Mucosa of descending colon (tissue), 3 donors: ENCODE measurements around the gene SDE2. TPM values are rescaled to one million over a fixed set of nuclear protein-coding genes. Genes with fewer than 3 reads are reported as not detected.

Source experiments
- ATAC-seq: fragments of 200-7000 bp; cut with Tn5 transposase; one replicate; pipeline ENCODE4 v1.9.1; 2020; ENCODE audit warnings: mild to moderate bottlenecking, moderate library complexity
- DNase-seq, 3 donors: peaks; one replicate each; pipeline ENCODE4 v3.0.0-alpha.2; 2020
- H3K36me3 ChIP-seq: fragments of 200-600 bp; one replicate; pipeline ENCODE4 v1.8.0; 2021; ENCODE audit warnings: low read depth, mild to moderate bottlenecking
- H3K4me1 ChIP-seq: fragments of 200-600 bp; one replicate; pipeline ENCODE4 v1.8.0; 2021; ENCODE audit warnings: low read depth, mild to moderate bottlenecking
- H3K4me3 ChIP-seq: fragments of 200-600 bp; one replicate; pipeline ENCODE4 v1.8.0; 2021; ENCODE audit warnings: mild to moderate bottlenecking
- H3K9me3 ChIP-seq: fragments of 200-600 bp; one replicate; pipeline ENCODE4 v1.8.0; 2021; ENCODE audit warnings: mild to moderate bottlenecking
- intact Hi-C, 2 donors: fragments of 100-400 bp; cut with DNase I in 1 of 2; cut with micrococcal nuclease in 1 of 2; formaldehyde crosslinking; loops; one replicate each; pipeline versions ENCODE4 v1.11.0 to v1.11.1; 2022; cut with DNase I, micrococcal nuclease
- total RNA-seq, 3 donors: library from RNA; stranded (reverse); fragmentation: NEBNext Ultra II Directional in 2 of 3; extraction: Animal tissue kit (Norgen Biotek cat#: 25700) in 2 of 3; gene quantifications; one replicate each; pipeline versions ENCODE4 v1.2.1 to v1.2.4, GENCODE V29; 2021 to 2023
- TF ChIP-seq, protein P1 (sequence below): fragments of 200-600 bp; IDR thresholded peaks from one replicate; pipeline ENCODE4 v1.8.0; 2022; ENCODE audit warnings: antibody characterized with exemption, mild to moderate bottlenecking
- donor health status: DM: no; HTN: no; CAD: no; lungs with moderate emphysema.
- donor health status: DM: no; HTN: no; CAD: no.
- donor health status: DM: no; HTN: yes; CAD: no.

SDE2 gene
- total RNA-seq, 3 donors from 2014 or later = 14.1 to 21.0 (median 15.0) TPM

DNA sequence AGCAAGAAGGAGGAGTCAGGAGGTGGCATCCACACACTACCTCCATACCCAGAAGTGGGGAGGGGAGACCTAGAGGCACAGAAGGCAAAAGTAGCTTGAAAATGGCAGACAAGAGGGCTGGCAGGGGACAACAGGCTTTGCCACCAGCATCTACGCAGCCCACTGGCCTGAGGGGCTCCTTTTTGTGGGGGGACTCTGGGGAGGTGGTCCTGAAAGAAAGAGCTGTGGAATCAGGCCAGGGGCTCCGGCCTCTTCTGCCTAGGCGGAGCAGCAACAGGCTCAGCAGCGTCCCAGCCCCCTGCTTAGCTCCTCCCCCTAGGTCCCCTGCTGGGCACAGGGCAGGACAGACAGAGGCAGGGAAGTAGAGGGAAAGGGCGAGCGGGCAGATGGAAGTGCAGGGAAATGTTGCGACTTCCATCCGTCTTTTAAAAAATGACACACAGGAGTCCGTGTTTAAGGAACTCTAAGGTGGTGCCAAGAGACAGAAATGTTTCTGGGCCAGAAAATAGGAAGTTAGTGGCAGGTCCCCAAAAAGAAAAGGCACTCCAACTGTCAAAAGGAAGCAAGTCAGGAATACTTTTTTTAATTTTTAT, 48.1 kb downstream of the SDE2 start:
- intact Hi-C loops = no loop called here
- no peaks in the 10 kb centered on the region for H3K4me1 ChIP-seq
- ATAC-seq = no peak

DNA sequence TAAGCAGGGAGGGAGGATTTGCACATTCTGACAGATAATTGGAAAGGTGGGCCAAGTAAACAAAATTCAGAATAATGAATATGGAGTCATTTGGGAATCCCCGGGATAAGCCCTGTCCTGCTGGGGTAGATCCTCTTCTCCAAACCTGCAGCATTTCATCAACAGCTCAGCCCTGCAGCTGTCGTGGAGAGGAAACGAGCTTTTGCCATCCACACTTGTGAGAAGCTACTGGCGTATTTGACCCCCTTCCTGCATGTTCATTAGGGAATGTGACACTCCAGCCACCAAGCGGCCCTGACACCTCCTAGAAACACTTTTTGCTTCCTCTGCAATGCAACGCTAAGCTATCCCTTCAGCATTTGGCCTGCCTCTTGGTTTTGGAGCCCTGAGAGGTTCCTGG, 50.1 kb downstream of the SDE2 start:
- no peaks in the 10 kb centered on the region for H3K9me3 ChIP-seq
- intact Hi-C loops = no loop called here
- ATAC-seq (no peak), DNase-seq (no peak)
- TF ChIP-seq, protein P1, sequence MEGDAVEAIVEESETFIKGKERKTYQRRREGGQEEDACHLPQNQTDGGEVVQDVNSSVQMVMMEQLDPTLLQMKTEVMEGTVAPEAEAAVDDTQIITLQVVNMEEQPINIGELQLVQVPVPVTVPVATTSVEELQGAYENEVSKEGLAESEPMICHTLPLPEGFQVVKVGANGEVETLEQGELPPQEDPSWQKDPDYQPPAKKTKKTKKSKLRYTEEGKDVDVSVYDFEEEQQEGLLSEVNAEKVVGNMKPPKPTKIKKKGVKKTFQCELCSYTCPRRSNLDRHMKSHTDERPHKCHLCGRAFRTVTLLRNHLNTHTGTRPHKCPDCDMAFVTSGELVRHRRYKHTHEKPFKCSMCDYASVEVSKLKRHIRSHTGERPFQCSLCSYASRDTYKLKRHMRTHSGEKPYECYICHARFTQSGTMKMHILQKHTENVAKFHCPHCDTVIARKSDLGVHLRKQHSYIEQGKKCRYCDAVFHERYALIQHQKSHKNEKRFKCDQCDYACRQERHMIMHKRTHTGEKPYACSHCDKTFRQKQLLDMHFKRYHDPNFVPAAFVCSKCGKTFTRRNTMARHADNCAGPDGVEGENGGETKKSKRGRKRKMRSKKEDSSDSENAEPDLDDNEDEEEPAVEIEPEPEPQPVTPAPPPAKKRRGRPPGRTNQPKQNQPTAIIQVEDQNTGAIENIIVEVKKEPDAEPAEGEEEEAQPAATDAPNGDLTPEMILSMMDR = no peak
- H3K4me3 ChIP-seq = no peak overlapping the region
- no peaks in the 10 kb centered on the region for H3K36me3 ChIP-seq
- no peaks in the 10 kb centered on the region for H3K4me1 ChIP-seq

More for the DNA sequence above, 48.1 kb downstream of the SDE2 start:
- Histone ChIP-seq H3K9me3 (no peaks in the 10 kb centered on the region), H3K4me3 (no peak overlapping the region), H3K36me3 (no peaks in the 10 kb centered on the region)
- TF ChIP-seq, protein P1 = no peak
- no peak for DNase-seq

DNA sequence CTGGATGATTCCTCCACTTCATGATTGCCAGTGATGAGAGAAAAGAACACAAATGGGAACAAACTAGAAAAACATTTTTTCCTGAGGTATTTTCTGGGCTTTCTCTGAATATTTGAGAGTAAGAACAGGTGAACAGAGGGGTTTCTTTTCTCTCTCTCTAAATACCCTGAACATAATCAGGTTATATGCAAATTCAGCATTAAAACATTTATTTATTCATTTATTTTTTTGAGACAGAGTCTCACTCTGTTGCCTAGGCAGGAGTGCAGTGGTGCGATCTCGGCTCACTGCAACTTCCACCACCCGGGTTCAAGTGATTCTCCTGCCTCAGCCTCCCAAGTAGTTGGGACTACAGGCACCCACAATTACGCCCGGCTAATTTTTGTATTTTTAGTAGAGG, 52.3 kb downstream of the SDE2 start:
- DNase-seq = no peak
- Histone ChIP-seq H3K4me3 (no peak overlapping the region), H3K4me1 (no peaks in the 10 kb centered on the region), H3K9me3 (no peaks in the 10 kb centered on the region), H3K36me3 (no peaks in the 10 kb centered on the region)
- TF ChIP-seq, protein P1 = no peak
- intact Hi-C loops = no loop called here
- ATAC-seq = no peak

DNA sequence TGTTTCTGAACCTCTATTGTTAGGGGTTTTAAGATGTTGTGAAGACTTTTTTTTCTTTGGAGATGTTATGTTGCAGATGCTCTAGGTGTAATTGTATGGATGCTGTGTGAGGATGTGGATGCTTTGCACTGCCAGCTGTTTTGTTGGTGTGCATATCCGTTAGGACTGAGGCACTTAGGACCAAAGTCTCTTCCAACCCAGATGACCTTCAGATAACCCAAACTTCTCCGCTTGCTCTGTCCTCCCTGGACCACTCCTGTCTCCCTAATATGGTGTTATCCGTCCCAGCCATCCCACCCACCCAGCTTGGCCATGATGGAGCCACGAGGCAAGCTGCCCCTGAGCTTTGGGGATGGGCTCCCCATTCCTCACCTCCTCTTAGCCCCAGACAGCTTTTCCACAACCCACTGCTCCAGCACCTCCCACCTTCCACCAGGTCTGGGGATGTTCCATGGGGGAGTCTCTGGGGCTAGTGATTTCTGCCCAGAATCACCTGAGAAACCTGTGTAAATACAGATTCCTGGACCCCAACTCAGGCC, 53.0 kb downstream of the SDE2 start:
- intact Hi-C loops = no loop called here
- no peak for DNase-seq
- Histone ChIP-seq H3K4me3 (no peak overlapping the region), H3K9me3 (no peaks in the 10 kb centered on the region), H3K36me3 (no peaks in the 10 kb centered on the region), H3K4me1 (no peaks in the 10 kb centered on the region)
- no peak for ATAC-seq
- TF ChIP-seq, protein P1 = no peak

DNA sequence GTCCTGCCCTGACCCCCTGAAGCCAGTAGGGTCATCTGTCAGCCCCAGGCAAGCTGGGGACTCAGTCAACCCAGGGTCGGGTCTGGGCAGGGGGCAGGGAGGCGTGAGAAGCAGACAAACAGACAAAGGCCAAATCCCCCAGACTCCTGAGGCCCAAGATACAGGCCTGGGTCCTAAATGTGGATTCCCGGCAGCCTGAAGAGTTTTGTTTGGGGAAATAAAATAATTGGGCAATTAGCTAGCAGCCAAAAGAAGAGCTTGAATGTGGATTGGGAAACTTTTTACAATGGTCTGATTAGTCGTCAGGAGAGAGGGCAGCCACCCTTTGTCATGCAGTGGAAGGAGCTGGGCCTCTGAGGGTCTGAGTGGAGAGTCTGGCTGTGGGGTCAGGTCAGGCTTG, 53.6 kb downstream of the SDE2 start:
- TF ChIP-seq, protein P1 = no peak

More for the DNA sequence above, 53.6 kb downstream of the SDE2 start:
- DNase-seq (no peak), ATAC-seq (no peak)
- no peak overlapping the region for H3K4me3 ChIP-seq
- no peaks in the 10 kb centered on the region for H3K36me3 ChIP-seq
- H3K4me1 ChIP-seq = no peaks in the 10 kb centered on the region
- intact Hi-C loops = no loop called here
- no peaks in the 10 kb centered on the region for H3K9me3 ChIP-seq
